Germinal center (tissue), 1 donor: ENCODE results near the gene SCUBE2.
"Not testable (repeated sequence)": the region's sequence is repeated elsewhere in the genome, so short reads cannot be mapped to it uniquely, and the experiment has no call there.

ENCODE experiments used
- DNase-seq: peaks from one replicate; pipeline ENCODE4 v3.0.0; 2012; ENCODE audit warnings: mixed read lengths, low spot score

The SCUBE2 gene

DNA sequence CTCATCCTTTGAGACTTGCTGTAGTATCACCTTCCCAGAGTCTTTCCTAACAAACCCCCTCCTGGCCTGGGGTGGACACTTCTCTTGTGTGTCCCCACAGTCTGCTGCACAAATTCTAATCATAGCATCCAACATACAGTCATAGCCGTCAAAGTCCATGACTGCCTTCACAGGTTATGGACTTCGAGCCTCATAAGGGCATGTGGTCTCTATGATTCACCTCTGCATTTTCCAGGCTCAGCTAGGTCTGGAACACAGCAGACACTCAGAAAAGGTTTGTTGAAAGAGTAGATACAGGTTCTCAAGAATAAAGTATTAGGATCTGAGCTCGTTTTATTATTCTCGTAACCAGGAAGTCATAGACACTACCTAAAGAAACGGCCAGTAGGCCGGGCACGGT is 13.2 kb upstream of the SCUBE2 start:
- DNase-seq, result no peak

DNA sequence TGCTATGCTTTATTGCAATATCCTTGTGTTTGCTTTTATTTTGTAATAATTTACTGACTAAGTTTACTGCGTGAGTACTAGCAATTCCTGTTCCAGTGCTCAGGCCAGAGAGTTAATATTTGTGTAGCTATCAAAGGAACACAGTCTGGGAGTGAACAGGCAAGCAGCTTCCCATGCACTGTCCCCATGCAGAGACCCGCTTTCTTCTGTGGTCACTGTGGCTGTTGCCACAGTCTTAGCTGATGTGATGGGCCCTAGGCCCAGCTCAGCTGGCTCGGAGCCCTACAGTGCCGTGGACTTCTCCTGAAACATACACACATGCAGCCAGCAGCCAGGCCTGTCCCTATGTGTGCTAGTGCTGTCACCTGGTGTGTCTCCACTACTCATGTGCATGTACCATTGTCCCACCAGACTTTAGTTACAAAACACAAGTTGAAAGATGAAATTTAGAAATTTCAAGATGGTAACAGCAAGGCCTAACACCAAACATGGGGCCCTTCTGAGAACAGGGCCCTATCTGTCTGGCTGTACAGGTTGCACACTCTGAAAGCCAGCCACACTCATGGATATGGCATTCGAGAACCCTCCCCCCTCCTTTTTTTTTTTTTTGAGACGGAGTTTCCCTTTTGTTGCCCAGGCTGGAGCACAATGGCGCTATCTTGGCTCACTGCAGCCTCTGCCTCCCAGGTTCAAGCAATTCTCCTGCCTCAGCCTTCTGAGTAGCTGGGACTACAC is 12.3 kb upstream of the SCUBE2 start:
- DNase-seq, result no peak

DNA sequence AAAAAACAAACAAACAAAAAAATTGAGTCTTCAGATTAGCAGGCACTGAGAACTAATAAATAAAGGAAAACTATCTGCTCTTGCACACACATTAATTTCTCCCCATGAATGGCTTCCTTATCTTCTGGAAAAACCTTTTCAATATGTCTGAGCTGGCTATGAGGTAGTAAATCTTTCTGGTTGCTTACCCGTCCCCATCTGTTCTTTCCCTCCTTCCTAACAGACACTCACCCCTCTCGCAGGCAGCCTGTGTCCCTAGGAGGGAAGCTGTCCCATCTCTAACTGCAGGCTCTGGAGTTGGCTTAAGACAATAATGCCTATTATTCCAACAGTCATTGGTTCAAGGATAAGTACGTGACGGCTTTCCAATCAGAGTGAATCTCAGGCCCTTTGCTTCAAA is 8.2 kb upstream of the SCUBE2 start:
- DNase-seq, result no peak

DNA sequence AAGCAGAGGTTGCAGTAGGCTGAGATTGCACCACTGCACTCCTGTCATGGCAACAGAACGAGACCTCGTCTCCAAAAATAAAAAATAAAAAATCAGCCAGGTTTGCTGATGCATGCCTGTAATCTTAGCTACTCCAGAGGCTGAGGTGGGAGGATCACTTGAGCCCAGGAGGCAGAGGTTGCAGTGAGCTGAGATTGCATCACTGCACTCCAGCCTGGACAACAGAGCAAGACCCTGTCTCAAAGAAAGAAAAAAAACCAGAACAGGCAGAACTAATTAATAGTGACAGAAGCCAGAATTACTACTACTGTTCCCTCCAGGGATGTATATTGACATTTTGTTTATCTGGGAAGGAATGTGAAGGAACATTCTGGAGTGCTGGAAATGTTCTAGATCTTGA is 7.1 kb upstream of the SCUBE2 start:
- DNase-seq, result not testable (repeated sequence)

DNA sequence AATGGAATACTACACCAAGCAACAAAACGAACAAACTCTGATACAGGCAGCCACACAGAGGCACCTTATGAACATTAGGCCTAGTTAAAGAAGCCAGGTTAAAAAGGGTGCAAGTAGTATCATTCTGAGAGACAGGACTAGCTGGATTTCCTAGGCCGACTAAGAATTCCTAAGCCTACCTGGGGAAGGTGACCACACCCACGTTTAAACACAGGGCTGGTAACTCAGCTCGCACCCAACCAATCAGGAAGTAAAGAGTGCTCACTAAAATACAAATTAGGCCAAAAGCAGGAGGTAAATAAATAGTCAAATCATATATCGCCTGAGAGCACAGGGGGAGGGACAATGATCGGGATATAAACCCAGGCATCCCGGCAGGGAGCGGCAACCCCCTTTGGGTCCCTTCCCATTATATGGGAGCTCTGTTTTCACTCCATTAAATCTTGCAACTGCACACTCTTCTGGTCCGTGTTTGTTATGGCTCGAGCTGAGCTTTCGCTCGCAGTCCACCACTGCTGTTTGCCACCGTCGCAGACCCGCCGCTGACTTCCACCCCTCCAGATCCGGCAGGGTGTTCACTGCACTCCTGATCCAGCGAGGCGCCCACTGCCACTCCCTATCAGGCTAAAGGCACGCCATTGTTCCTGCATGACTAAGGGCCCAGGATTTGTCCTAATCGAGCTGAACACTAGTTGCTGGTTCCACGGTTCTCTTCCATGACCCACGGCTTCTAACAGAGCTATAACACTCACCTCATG is 6.0 kb upstream of the SCUBE2 start:
- not testable (repeated sequence) for DNase-seq

DNA sequence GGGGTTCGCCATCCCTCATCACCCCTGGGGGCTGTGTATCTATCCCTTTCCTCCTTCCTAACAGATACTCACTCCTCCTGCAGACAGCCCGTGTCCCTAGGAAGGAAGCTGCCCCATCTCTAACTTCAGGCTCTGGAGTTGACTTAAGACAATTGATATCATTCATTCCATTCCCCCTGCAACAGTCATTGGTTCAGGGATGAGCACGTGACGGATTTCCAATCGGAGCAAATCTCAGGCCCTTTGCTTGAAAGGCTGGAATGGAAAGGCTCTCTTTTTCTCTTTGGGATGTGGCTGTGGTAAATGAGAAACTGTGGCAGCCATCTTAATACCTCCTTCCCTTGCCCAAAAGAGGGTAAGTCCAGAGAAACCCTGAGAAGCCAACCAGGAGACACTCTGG is 5.0 kb upstream of the SCUBE2 start:
- DNase-seq, result no peak

DNA sequence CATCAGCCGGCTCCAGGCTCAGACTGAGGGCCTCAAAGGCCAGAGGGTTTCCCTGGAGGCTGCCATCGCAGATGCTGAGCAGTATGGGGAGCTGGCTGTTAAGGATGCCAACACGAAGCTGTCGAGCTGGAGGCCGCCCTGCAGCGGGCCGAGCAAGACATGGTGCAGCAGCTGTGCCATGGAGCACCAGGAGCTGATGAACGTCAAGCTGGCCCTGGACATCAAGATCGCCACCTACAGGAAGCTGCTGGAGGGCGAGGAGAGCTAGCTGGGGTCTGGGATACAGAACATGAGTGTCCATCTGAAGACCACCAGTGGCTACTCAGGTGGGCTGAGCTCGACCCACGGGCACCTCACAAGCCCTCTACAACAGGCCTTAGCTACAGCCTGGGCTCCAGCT is 4.0 kb upstream of the SCUBE2 start:
- DNase-seq, result no peak

DNA sequence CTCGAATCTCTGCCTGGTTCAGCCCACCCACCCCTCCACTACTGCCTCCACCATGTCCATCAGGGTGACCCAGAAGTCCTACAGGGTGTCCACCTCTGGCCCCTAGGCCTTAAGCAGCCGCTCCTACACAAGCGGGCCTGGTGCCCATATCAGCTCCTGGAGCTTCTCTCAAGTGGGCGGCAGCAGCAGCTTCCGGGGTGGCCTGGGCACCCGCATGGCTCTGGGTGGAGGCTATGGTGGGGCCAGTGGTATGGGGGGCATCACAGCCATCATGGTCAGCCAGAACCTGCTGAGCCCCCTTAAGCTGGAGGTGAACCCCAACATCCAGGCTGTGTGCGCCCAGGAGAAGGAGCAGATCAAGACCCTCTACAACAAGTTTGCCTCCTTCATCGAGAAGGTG is 3.0 kb upstream of the SCUBE2 start:
- DNase-seq, result no peak

DNA sequence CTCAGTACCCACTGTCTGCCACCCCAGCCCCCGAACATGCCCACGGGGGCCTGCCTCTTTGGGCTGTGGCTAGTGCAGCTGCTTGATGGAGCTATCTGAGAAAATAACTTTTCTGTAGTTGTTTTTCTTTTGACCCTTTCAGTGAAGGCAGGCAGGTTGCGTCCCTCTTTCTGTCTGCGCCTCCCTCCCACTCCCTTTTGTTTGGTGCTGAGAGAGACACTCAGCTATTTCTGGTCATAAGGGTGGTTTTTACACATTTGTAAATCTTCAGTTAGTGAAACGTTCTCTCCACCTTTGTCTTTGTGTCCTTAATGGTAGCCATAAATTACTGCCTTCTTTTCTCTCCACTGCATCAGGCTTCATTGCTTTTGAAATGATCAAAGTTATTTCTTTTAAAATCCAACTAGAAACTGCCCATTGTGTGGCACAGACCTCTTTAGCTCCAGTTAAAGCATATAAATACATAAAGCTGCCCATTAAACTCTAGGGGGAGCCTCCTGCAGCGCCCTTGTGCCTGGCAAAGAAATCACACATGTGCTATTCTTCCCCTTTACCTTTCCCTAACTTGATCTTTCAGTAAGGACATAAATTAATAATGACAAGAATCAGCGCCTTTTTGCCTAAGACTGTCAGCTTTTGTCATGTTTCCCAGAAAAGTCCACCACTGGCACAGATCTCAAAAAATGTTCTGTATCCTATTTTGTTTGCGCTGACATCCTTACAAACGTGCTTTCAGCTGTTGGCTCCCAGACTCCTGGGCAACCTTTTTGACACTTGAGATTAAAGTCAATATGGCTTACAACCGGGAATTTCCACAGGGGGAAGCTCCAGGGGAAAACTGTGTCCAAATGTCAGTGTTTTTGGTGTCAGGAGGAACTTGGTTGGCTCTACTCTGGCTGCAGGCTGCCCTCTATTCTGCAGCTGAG is 1.7 kb upstream of the SCUBE2 start:
- DNase-seq, result no peak

DNA sequence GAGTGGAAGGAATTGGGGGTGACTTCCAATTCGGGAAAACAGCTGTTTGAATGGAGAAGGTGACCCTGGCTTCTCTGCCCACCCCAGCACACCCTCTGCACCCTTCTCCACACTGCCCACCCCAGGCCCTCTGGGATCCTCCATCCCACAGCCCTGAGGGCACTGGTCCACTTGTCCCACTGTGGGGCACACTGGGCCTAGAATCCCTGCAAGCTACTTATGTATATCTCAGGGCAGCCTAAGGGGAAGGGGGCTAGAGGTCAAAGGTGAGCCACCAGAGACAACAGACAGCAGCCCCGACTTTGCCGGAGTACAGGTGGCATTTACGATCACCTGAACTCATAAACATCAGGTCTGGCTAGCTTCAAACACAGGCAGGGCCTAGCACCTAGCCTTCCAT is 673 bp upstream of the SCUBE2 start:
- no peak for DNase-seq

DNA sequence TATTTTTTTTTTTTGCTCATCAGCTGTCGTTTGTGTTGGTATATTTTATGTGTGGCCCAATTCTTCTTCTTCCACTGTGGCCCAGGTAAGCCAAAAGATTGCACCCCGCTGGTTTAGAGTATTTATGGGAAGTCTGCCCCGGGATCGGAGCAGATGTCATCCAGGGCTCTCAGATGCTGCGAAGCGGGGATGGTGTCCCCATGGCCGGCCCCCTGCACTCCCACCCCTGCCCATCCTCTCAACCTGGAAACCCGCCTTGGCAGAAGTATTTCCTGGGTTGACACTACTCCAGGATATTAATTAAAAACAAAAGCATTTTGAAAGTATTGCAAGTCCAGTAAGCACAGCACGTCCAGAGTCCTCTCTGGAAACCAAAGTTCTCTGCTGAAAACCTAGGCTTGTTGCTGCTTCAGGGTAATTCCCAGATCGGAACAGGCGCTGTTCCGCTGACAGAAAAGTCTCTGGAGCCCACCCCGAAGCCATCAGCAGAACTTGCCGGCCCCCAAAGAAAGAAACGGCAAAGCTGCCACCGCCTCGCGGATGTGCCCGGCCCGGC is 833 bp downstream of the SCUBE2 start:
- no peak for DNase-seq

DNA sequence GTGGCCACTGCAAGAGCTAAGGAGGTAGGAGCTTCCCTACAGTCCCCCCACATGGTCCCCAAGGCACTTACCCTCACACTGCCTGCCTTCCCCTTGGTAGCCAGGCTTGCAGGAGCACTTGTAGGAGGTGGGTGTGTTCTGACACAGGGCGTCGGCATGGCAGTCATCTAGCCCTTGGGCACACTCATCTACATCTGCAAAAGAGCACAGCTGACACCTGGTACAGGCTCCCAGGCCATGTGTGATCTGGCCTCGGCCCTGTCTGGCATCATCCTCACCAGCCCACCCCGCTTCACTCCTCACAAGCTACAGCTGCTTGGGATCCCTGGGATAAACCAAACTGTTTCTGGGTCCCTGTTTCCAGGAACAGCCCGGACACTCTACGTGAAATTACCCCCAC is 1.8 kb downstream of the SCUBE2 start:
- DNase-seq, result no peak

DNA sequence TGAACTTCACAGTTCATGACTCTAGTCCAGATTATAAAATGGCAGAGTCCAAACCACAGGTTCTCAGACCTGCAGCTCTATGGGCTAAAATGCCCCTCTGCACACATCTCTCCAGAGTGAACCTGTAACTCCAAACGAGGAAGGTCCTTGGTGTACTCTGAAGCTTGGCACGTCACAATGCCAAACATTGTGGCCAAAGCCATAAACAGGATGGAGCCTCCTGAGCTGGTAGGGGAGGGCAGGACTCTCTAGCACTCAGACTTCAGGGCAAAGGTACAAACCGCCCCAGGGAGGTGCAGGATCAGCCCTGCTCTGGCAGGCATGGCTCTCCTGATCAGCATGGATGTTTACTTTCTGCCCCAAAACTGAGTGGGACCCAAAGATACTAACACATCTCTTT is 2.3 kb downstream of the SCUBE2 start:
- no peak for DNase-seq

DNA sequence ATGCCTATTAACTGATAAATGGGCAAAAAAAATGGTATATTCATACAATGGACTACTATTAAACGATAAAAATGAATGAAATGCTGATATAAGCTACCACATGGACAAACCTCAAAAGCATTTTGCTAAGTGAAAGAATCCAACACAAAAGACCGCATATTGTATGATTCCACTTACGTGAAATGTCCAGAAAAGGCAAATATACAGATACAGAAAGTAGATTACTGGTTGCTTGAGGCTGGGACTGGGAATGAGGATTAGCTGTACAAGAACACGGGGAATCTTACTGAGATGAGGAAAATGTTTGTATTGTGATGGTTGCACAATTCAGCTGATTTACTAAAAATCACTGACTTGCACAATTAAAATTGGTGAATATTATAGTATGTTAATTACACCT is 8.8 kb downstream of the SCUBE2 start:
- DNase-seq, result no peak

DNA sequence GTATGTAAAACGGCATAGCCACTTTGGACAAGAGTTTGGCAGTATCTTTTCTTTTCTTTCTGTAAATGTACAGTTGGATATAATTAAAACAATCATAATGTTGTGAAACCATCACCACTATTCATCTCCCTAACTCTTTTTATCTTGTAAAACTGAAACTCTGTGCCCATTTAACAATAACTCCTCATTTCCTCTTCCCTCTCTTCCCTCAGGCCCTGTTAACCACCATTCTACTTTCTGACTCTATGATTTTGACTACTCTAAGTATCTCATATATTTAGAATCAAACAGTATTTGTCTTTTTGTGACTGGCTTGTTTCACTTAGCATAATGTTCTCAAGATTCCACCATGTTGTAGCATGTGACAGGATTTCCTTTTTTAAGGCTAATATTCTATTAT is 10.2 kb downstream of the SCUBE2 start:
- DNase-seq, result no peak

DNA sequence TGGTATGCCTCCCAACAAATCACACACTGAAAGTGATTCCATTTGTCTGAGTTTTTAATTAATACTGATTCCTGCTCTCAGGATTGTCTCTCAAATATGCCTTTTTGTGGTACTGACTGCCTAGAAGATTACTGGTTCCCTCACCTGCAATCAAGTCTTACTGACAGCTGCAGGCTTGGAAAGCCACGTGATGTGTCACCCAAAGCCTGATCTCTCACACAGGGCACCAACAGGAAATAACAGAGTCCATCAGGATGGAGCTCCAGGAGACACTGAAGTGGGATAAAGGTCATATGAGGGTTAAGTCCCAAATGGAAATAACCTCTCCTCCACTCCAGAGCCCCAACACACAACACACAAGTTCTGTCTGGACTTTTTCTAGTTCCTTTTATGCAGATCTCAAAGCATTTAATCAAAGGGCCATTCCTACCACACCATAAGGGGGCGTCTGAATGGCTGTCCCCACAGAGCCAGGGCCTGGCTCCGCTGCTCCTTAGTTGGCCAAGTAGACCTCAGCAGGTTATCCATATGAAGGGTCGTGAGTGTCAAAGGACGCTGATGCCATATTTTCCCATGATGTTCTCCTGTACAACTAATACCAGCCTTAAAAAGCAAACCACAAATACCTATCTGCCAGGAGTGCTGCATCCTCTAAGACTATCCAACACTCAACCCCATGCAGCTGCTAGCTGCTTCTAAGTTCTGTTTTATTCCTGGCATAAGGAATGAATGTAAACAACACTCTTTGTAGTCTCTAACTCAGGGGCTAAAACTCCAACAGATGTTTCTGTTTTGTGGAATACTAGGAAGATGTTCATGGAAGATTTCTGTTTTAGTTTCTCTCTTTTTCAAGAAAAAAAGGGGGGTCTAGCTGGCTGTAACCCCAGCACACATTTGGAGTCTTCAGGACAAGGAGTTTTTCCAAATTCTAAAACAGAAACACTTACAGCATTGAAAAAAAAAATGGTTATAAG is 13.0 kb downstream of the SCUBE2 start:
- DNase-seq, result no peak

DNA sequence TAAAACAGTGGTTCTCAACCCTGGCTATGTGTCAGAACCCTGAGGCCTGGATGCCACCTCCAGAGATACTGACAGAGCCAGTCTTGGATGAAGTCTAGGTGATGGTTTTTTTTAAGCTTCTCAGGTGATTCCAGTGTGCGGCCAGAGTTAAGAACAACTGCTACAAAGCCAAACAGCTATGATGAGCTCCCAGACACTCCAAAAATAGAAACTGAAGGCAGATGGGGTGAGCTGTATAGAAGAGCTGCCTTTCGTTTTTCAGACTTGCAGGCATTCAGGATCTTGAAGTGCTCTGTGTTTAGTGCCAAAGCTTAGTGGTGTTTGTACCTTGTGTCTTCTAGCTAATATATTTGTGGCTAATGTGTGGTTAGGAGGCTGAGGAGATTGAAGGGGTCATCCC is 14.2 kb downstream of the SCUBE2 start:
- DNase-seq, result no peak

DNA sequence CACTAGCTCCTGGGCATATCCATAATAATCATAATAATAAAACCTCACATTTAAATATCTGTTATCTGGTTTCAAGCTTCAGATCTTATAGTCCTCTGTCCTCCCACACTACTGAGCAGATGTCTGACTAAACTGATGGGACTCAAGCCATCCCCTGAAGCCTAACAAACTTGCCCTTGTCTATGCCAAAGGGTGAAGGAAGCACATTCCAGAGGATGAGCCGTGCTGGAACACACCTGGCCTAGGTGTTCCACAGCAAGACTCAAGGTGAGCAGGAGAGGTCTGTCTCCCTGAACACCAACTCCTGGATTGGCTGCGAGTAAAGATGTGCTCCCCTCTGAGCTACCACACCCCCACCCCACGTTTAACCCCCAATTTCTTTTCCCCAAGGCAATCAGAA is 14.7 kb downstream of the SCUBE2 start:
- no peak for DNase-seq

DNA sequence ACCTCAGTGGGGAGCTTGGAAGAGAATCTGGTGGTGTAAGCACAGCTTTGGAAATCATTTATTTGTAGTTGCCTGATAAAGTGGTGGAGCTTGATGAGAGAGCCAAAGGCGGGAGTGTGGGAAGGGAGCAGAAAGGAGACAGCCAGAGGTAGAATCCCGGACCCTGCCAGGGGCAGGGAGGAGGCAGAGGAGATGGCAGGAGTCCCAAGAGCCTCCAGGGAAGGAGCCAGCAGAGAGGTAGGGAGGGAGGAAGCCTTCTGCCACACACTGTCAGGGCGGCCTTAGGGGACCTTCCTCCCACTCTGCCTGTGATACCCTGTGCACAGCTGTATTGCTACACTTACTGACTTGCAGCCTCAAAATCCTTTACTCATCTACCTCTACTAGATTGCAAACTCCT is 15.4 kb downstream of the SCUBE2 start:
- DNase-seq, result no peak

DNA sequence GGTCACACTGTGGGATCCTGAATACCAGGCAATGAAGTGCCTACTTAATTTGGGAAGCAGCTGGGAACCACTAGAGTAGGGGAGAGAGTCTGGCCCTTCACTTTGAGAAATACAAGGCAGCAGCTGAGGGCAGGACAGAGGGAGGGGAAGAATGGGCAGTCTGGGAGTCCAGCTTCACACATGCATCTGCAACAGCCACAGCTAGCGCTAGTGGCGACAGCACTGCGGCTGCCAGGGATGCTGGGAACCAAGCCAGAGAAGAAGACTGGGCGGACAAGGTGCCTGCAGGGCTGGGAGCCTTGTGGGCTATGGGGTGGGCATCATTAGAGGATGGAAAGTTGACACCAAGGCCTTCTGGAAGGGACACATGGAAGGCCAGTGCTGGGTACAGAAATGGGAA is 15.8 kb downstream of the SCUBE2 start:
- DNase-seq, result no peak

DNA sequence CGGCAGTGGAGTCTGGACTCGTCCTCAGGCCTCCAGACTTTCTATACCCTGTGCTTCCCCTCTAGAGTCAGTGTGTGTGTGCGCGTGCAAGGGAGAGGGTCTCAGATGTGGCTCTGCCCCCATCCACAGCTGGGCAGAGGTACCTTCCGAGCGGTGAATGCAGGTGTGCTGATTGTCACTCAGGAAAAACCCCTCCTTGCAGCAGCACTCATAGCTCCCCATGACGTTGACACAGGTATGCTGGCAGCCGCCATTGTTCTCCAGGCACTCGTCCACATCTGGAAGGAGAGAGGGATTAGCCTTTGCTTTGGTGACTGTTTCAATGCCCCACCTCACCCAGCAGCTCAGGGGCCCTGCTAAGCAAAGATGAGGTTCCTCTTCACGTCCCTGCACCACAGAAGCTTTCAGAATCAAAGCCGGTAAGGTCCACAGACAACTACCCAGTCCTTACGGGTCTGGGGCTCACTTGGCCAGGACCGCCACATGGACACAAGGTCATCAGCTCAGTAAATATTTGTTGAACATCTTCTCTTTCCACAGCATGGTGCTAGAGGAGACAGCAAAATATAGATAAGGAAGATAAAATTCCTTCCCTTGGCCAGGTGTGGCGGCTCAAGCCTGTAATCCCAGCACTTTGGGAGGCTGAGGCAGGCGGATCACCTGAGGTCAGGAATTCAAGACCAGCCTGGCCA is 16.9 kb downstream of the SCUBE2 start:
- DNase-seq, result no peak
